ENCODE results near the gene PRAMEF18. TPM values are rescaled to one million over a fixed set of nuclear protein-coding genes. Genes with fewer than 3 reads are reported as not detected.
"Not testable (repeated sequence)": the region's sequence is repeated elsewhere in the genome, so short reads cannot be mapped to it uniquely, and the experiment has no call there.

Gene PRAMEF18
- total RNA-seq, result not detected

GRCh38 chr1:13225675-13226204, at the start of gene PRAMEF18:
Gene PRAMEF18 (minus strand): TSS chr1:13226154. CDS start chr1:13226106, 48 bp downstream.
- CTCF ChIA-PET, POLR2A ChIA-PET: not testable (repeated sequence)

GRCh38 chr1:13265124-13265523, 39.2 kb upstream of the PRAMEF18 start:
- POLR2A ChIA-PET, CTCF ChIA-PET: not testable (repeated sequence)

- POLR2A ChIA-PET, CTCF ChIA-PET: not testable (repeated sequence)
These were observed 27.9 kb upstream of the PRAMEF18 start, which contains the start of gene PRAMEF5 for GRCh38 chr1:13253898-13254297. Gene PRAMEF5 (plus strand): TSS chr1:13254198. CDS start chr1:13259269, 5,071 bp downstream.

DNA sequence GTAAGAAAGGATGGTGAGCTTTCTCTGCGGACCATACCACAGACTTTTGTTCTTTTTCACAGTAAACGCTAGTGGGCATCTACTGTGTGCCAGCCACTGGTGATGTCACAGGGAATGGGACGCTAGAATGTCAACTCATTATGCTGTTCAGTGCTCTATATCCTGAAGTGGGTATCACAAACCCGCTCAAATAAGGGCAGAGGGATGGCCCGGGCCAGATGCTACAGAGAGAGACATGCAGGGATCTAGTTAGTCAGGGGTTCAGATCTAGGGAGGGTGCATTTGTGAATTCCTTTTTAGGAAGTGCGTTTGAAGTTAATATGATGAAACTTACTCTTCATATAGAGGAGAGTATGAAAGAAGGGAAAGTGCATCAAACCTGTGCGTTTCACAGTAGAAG, 21.2 kb upstream of the PRAMEF18 start:
- CTCF ChIA-PET, result not testable (repeated sequence)

DNA sequence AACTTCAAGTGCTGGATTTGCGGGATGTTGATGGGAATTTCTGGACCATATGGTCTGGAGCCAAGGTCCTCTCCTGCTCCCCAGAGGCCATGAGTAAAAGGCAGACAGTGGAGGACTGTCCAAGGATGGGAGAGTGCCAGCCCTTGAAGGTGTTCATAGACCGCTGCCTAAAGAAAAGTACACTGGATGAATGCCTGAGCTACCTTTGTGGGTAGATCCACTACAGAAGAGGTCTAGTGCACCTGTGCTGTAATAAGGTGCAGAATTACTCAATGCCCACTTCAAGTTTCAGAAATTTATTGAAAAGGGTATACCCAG, 20.6 kb upstream of the PRAMEF18 start:
- CTCF ChIA-PET, POLR2A ChIA-PET: not testable (repeated sequence)

More for the DNA sequence above, 21.2 kb upstream of the PRAMEF18 start:
- POLR2A ChIA-PET, result not testable (repeated sequence)

DNA sequence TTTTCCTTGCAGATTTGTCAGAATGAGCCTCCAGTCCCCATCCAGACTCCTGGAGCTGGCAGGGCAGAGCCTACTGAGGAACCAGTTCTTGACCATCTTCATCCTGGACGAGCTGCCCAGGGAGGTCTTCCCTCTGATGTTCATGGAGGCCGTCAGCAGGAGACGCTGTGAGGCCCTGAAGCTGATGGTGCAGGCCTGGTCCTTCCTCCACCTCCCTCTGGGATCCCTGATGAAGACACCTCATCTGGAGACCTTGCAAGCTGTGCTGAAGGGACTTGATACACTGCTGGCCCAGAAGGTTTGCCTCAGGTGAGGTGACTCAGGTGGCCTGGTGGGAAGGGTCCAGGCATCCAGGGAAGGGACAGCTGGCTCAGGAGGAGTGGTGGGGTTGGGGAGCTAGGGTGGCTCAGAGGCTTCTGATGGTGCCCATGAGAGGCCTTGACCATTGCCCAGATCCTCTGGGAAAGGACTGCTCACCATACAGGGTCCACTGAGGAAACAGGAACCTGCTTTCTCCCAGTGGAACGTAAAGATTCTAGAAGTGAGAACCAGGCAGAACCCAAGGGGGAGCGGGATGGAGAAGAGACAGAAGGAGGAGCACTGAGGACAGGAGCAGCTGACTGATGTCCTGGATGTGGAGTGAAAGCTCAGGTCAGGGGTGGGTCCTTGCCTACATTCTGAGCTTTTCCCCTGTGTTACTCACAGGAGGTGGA, 20.0 kb upstream of the PRAMEF18 start:
- CTCF ChIA-PET, POLR2A ChIA-PET: not testable (repeated sequence)

- CTCF ChIA-PET, POLR2A ChIA-PET: not testable (repeated sequence)
These were observed 17.7 kb upstream of the PRAMEF18 start for GRCh38 chr1:13243536-13244263.

DNA sequence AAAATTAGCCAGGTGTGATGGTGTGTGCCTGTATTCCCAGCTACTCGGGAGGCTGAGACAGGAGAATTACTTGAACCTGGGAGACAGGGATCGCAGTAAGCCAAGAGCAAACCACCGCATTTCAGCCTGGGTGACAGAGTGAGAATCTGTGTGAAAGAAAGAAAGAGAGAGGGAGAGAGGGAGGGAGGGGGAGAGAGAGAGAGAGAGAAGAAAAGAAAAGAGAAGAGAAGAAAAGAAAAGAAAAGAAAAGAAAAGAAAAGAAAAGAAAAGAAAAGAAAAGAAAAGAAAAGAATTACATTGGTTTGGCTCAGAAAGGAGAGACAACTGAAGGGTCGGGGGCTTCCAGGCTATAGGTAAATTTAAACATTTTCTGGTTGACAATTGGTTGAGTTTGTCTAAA, 13.7 kb upstream of the PRAMEF18 start:
- CTCF ChIA-PET, POLR2A ChIA-PET: not testable (repeated sequence)

- POLR2A ChIA-PET, CTCF ChIA-PET: not testable (repeated sequence)
These were observed 11.6 kb upstream of the PRAMEF18 start for GRCh38 chr1:13237572-13237971.

- POLR2A ChIA-PET, result not testable (repeated sequence)
These were observed 8.1 kb upstream of the PRAMEF18 start for GRCh38 chr1:13234057-13234456.

DNA sequence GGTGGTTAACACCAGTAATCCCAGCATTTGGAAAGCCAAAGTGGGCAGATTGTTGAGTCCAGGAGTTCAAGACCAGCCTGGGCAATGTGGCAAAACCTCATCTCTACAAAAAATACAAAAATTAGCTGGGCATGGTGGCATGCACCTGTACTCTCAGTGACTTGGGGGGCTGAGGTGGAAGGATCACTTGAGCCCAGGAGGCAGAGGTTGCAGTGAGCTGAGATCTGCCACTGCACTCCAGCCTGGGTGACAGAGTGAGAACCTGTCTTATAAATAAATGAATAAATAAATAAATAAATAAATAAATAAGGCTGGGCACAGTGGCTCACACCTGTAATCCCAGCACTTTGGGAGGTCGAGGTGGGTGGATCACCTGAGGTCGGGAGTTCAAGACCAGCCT, 6.1 kb upstream of the PRAMEF18 start:
- CTCF ChIA-PET, POLR2A ChIA-PET: not testable (repeated sequence)

More at GRCh38 chr1:13234057-13234456, 8.1 kb upstream of the PRAMEF18 start:
- CTCF ChIA-PET, result not testable (repeated sequence)

- POLR2A ChIA-PET, CTCF ChIA-PET: not testable (repeated sequence)
These were observed 5.3 kb upstream of the PRAMEF18 start for GRCh38 chr1:13231061-13231750.

DNA sequence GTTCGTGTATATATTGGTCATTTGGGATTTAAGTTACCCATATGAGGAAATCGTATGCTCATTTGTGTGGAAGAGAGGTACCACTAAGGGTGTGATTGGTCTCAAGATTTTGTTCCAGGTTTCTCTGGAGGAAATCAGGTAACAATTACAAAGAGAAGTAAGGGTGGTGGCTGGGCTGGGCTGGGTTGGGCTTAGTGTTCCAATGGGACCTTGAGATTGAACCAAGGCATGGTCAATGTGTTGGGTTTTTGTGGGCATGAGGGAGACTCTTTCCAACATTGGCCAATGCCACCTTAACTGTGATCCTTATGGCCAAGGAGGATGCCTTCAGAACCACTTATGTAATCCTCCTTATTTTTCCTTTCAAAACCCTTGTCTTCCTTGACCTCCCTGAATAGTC, 4.6 kb upstream of the PRAMEF18 start:
- CTCF ChIA-PET, POLR2A ChIA-PET: not testable (repeated sequence)

DNA sequence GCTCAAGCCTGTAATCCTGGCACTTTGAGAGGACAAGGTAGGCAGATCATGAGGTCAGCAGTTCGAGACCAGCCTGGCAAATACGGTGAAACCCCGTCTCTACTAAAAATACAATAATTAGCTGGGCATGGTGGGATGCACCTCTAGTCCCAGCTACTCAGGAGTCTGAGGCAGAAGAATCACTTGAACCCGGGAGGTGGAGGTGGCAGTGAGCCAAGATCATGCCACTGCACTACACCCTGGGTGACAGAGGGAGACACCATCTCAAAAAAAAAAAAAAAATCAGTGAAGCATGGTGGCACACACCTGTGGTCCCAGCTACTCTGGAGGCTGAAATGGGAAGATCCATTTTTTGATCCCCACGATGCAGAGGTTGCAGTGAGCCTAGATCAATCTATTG, 4.1 kb upstream of the PRAMEF18 start:
- POLR2A ChIA-PET, CTCF ChIA-PET: not testable (repeated sequence)

DNA sequence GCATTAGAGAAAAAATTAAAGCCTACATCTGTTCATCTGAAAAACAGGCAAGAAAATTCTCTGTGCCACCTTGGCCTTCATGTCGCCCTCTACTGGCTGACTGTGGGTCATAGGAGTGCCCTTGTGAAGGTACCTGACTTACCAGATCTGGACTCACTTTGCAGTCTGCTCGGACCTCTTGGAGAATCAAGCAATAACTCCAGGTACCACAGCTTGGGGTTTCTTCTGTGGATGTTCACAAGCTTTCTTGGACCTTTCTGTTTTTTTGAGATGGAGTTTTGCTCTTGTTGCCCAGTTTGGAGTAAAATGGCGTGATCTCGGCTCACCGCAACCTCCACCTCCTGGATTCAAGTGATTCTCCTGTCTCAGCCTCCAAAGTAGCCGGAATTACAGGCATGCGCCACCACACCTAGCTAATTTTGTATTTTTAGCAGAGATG, 2.4 kb upstream of the PRAMEF18 start:
- ChIA-PET POLR2A (no interaction called here), CTCF (interaction anchor here (0.6 kb wide), 1 partner anchor 589 kb away, joined by 3 read pairs; no protein-coding TSS in a partner anchor)

DNA sequence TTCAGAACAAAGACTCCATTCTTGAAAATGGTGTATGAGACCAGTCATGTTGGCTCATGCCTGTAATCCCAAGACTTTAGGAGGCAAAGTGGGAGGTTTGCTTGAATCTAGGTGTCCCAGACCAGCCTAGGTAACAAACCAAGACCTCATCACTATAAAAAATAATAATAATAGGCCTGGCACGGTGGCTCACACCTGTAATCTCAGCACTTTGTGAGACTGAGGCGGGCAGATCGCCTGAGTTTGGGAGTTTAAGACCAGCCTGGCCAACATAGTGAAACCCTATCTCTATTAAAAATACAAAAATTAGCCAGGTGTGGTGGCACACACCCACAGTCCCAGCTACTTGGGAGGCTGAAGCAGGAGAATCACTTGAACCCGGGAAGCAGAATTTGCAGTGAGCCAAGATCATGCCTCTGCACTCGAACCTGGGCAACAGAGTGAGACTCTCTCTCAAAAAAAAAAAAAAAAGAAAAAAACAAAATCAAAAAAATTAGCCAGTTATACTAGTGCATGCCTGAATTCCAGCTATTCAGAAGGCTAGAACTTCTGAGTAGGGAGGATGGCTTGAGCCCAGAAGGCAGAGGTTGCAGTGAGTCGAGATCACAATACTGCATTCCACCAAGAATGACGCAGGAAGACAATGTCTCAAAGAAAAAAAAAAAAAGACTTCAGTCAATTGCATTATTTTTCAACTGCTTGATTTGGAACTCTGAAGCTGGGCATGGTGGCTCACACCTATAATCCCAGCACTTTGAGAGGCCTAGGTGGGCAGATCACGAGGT, 1.5 kb upstream of the PRAMEF18 start:
- CTCF ChIA-PET, result interaction anchor here (0.6 to 0.7 kb wide), 2 partner anchors 188 to 918 kb away, joined by 4 to 5 read pairs; no protein-coding TSS in a partner anchor
- POLR2A ChIA-PET, result not testable (repeated sequence)

DNA sequence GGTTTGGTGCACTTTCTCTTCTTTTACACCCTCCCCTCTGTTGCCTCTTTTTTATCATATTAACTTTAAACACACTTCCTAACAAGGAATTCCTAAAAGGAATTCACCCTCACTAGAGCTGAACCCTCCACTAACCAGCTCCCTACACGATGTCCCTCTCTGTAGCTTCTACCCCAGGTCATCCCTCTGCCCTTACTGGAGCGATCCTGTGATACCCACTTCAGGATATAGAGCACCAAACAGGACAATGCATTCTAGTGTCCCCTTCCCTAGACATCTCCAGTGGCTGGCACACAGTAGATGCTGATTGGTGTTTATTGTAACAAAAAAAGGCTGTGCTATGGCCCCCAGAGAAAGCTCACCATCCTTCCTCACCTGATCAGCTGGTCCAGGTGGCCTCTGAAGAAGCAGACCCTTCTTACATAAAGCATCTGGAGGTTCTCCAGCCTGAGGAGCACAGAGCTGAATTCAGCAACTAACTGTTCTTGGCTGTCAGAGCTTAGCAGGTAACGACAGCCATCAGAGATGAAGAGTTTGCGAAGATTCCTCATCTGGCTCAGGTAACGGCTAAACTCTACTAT, 1.4 kb downstream of the PRAMEF18 start:
- ChIA-PET POLR2A (no interaction called here), CTCF (no interaction called here)

- POLR2A ChIA-PET, CTCF ChIA-PET: not testable (repeated sequence)
These were observed 3.2 kb downstream of the PRAMEF18 start for GRCh38 chr1:13222788-13223187.

- CTCF ChIA-PET, POLR2A ChIA-PET: not testable (repeated sequence)
These were observed 6.8 kb downstream of the PRAMEF18 start for GRCh38 chr1:13219203-13219602.

GRCh38 chr1:13216619-13217018, 9.3 kb downstream of the PRAMEF18 start:
- CTCF ChIA-PET, POLR2A ChIA-PET: not testable (repeated sequence)

All from activated CD8-positive, alpha-beta memory T cell treated with anti-CD3 and anti-CD28 coated beads for 36 hours (primary cell).